Retinal pigment epithelial cell (primary cell): ENCODE data around the gene DLG4.

Source experiments
- DNase-seq: peaks from one replicate; pipeline ENCODE4 v3.0.0-alpha.2; 2010; ENCODE audit warnings: low read depth
- H3K4me3 ChIP-seq: 2 replicates; pipeline ENCODE4 v1.5.1; 2011; ENCODE audit warnings: mild to moderate bottlenecking, low read length, control low read depth, moderate library complexity
- TF ChIP-seq, protein P1 (sequence below): conservative IDR thresholded peaks from 2 replicates; pipeline ENCODE4 v1.5.1; 2011; ENCODE audit warnings: low read depth, low read length, control low read depth, inconsistent platforms

Gene DLG4

GRCh38 chr17:7178973-7179316 is 40.7 kb downstream of the DLG4 start:
- TF ChIP-seq, protein P1, sequence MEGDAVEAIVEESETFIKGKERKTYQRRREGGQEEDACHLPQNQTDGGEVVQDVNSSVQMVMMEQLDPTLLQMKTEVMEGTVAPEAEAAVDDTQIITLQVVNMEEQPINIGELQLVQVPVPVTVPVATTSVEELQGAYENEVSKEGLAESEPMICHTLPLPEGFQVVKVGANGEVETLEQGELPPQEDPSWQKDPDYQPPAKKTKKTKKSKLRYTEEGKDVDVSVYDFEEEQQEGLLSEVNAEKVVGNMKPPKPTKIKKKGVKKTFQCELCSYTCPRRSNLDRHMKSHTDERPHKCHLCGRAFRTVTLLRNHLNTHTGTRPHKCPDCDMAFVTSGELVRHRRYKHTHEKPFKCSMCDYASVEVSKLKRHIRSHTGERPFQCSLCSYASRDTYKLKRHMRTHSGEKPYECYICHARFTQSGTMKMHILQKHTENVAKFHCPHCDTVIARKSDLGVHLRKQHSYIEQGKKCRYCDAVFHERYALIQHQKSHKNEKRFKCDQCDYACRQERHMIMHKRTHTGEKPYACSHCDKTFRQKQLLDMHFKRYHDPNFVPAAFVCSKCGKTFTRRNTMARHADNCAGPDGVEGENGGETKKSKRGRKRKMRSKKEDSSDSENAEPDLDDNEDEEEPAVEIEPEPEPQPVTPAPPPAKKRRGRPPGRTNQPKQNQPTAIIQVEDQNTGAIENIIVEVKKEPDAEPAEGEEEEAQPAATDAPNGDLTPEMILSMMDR = no peak
- no peak for DNase-seq

DNA sequence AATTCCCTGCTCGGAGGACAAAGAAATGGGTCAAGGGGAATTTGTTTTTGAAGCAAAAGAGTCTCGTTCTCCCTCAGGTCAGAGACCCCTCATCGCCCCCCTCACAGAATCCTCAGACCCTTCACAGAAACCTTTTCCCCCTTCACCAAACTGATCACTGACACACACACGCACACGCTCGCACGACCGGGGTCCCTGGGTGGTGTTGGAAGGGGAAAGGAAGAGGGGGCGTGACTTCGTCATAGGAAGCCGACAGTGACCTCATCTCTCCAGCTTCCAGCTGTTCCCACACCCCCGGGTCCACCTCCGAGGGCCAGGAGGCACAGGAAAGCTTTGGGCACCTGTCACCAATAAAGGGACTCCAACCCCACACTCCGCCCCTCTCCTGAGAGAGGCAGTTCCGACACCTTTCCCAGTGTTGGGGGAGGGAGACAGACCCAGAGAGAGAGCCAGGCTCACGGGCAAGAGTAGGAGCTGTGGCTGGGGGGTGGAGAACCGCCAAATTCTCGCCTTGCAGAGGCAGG is 41.6 kb downstream of the DLG4 start:
- DNase-seq = no peak
- TF ChIP-seq, protein P1 = no peak
- peak overlapping the region; percentile 53 for H3K4me3 ChIP-seq

More at GRCh38 chr17:7178973-7179316, 40.7 kb downstream of the DLG4 start:
- no peak overlapping the region for H3K4me3 ChIP-seq

DNA sequence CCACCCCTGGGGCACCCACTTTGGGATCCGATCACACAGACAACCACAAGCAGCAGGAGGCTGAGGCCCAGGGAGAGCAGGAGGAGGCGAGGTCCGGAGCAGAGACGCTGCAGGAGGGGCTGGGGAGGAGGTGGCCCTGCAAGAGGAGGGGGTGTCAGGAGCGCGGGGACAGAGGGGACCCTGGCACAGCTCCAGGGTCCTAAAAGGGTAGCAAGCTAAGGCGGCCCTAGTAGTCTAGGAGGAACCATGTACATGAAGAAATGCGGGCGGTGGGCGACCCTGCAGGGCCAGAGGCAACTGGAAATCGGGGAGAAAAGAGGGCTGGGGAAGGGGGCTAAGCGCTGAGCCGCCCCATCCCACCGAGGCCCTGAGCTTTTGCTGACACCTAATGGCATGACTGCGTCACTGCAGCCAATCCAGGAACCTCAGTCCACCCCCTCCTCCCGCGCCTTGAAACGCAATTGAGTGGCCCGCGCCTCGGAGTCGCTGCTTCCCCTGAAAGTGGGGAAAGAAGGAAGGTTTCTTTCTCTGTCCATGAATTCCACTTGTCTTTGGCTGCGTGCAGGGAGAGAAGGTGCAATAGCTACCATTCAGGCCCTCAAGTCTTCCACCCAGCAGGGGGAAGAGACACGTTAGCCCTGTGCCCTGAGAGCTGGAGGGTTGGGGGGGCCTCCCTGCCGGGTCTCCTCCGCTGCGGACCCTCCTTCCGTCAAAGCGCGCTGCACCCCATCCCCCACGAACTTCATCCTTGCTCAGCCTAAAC is 42.3 kb downstream of the DLG4 start:
- TF ChIP-seq, protein P1 = peak; percentile 87
- DNase-seq = no peak
- peak overlapping the region; percentile 53 for H3K4me3 ChIP-seq

DNA sequence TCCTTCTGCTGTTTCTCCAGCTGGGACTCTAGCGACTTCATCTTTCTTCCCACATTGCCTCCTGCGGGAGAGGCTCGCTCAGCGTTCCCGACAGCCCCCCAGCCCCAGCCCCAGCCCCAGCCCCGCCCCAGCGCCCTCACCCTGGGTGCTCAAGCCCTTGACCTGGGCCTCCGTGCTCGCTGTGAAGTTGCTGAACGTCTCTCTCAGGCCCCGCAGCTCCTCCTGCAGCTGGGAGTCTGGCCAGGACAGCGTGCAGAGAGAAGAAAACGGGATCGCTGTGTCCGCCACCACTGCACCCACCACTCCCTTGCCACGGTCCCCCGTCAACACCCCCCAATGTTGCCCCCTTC is 42.8 kb downstream of the DLG4 start:
- TF ChIP-seq, protein P1 = no peak
- peak overlapping the region; percentile 53 for H3K4me3 ChIP-seq
- no peak for DNase-seq

DNA sequence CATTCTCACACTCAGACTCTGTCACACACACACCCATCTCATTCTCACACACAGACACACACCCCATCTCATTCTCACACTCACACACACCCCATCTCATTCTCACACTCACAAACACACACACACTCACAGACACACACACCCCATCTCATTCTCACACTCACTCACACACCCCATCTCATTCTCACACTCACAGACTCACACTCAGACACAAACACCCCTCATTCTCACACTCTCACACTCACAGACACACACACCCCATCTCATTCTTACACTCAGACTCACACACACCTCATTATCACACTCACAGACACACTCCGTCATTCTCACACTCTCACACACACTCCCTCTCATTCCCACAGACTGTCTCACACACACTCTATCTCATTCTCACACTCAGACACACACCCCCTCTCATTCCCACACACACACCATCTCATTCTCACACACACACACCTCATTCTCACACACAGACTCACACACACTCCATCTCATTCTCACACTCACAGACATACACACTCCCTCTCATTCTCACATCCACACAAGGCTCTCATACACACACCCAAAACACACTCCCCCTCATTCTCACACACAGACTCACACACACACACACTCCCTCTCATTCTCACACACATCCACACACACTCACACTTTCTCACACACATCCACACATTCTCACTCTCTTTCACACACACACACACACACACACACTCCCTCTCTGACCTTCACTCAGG is 43.4 kb downstream of the DLG4 start:
- DNase-seq = no peak
- TF ChIP-seq, protein P1 = no peak
- no peak overlapping the region for H3K4me3 ChIP-seq

DNA sequence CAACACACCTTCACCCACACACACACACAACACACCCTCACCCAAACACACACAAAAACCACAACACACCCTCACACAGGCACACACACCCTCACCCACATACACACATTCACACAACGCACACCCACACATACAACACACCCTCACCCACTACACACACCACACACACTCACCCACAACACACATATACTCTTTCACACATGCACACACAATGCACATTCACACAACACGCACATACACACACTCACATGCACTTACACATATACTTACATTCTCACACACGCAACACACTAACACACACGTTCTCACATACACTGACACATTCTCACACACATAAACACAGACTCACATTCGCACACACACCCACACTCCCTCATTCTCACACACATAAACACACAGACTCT is 44.3 kb downstream of the DLG4 start:
- TF ChIP-seq, protein P1 = no peak
- no peak for DNase-seq
- no peak overlapping the region for H3K4me3 ChIP-seq
